ENCODE results near the gene LINGO1. TPM values are rescaled to one million over a fixed set of nuclear protein-coding genes. Genes with fewer than 3 reads are reported as not detected.

LINGO1 gene
- total RNA-seq, 1 donor from 2014 or later: 4.5 TPM

GRCh38 chr15:77610731-77611130 is 22.0 kb downstream of the LINGO1 start:
- H3K27ac Mint-ChIP-seq (ENCODE audit: unreplicated experiment): no peak overlapping the region
- H3K27me3 ChIP-seq (ENCODE audit: insufficient read depth, low read length): no peaks in the 10 kb centered on the region
- peaks cover 13% of the 10 kb centered on the region for H3K4me1 Mint-ChIP-seq (ENCODE audit: low read depth, unreplicated experiment)
- FAIRE-seq (no peak), DNase-seq (ENCODE audit: low read depth) (no peak)
- H3K4me3 ChIP-seq (ENCODE audit: insufficient read depth, low read depth, low read length): no peak overlapping the region
- peaks cover 23% of the 10 kb centered on the region for H3K27me3 Mint-ChIP-seq (ENCODE audit: low read depth, unreplicated experiment)
- H4K20me1 ChIP-seq (ENCODE audit: insufficient read depth, low read length): no peaks in the 10 kb centered on the region
- H3K36me3 Mint-ChIP-seq (ENCODE audit: low read depth, unreplicated experiment): peaks cover 5% of the 10 kb centered on the region
- H3K9me3 ChIP-seq (ENCODE audit: insufficient read depth, low read depth, low read length): no peaks in the 10 kb centered on the region
- peaks cover 7% of the 10 kb centered on the region for H3K4me1 ChIP-seq (ENCODE audit: insufficient read depth, low read length)
- no peaks in the 10 kb centered on the region for H3K36me3 ChIP-seq (ENCODE audit: insufficient read depth, low read length)
- H3K9me3 Mint-ChIP-seq (ENCODE audit: unreplicated experiment): no peaks in the 10 kb centered on the region
- no peak overlapping the region for H2AFZ ChIP-seq (ENCODE audit: low read depth, low read length)
- no peak for TF ChIP-seq EZH2 (IDR thresholded peaks at IDR 0.05; ENCODE audit: insufficient read depth, low read length)
- TF ChIP-seq CTCF (IDR thresholded peaks at IDR 0.05; ENCODE audit: insufficient read depth, low read depth, low read length): no peak
- no peak overlapping the region for H3K4me2 ChIP-seq (ENCODE audit: low read length)
- H3K27ac ChIP-seq (ENCODE audit: low read depth, low read length): no peak overlapping the region
- no peak overlapping the region for H3K4me3 Mint-ChIP-seq (ENCODE audit: unreplicated experiment)
- H3K9ac ChIP-seq (ENCODE audit: low read length): no peak overlapping the region
- H3K79me2 ChIP-seq (ENCODE audit: insufficient read depth, low read length): no peaks in the 10 kb centered on the region

GRCh38 chr15:77609558-77609957 is 23.2 kb downstream of the LINGO1 start:
- Histone ChIP-seq H3K27ac (ENCODE audit: low read depth, low read length) (no peak overlapping the region), H3K4me3 (ENCODE audit: insufficient read depth, low read depth, low read length) (no peak overlapping the region), H3K79me2 (ENCODE audit: insufficient read depth, low read length) (no peaks in the 10 kb centered on the region), H3K9ac (ENCODE audit: low read length) (no peak overlapping the region), H3K4me1 (ENCODE audit: insufficient read depth, low read length) (peaks cover 7% of the 10 kb centered on the region), H2AFZ (ENCODE audit: low read depth, low read length) (no peak overlapping the region), H3K9me3 (ENCODE audit: insufficient read depth, low read depth, low read length) (no peaks in the 10 kb centered on the region), H3K4me2 (ENCODE audit: low read length) (no peak overlapping the region), H3K27me3 (ENCODE audit: insufficient read depth, low read length) (no peaks in the 10 kb centered on the region), H3K36me3 (ENCODE audit: insufficient read depth, low read length) (no peaks in the 10 kb centered on the region), H4K20me1 (ENCODE audit: insufficient read depth, low read length) (no peaks in the 10 kb centered on the region)
- peaks cover 23% of the 10 kb centered on the region for H3K27me3 Mint-ChIP-seq (ENCODE audit: low read depth, unreplicated experiment)
- FAIRE-seq (no peak), DNase-seq (ENCODE audit: low read depth) (no peak)
- no peaks in the 10 kb centered on the region for H3K9me3 Mint-ChIP-seq (ENCODE audit: unreplicated experiment)
- peaks cover 2% of the 10 kb centered on the region for H3K36me3 Mint-ChIP-seq (ENCODE audit: low read depth, unreplicated experiment)
- TF ChIP-seq CTCF (IDR thresholded peaks at IDR 0.05; ENCODE audit: insufficient read depth, low read depth, low read length) (no peak), EZH2 (IDR thresholded peaks at IDR 0.05; ENCODE audit: insufficient read depth, low read length) (no peak)
- H3K4me1 Mint-ChIP-seq (ENCODE audit: low read depth, unreplicated experiment): peaks cover 13% of the 10 kb centered on the region
- H3K4me3 Mint-ChIP-seq (ENCODE audit: unreplicated experiment): no peak overlapping the region
- H3K27ac Mint-ChIP-seq (ENCODE audit: unreplicated experiment): no peak overlapping the region

- Mint-ChIP-seq H3K4me3 (ENCODE audit: unreplicated experiment) (no peak overlapping the region), H3K36me3 (ENCODE audit: low read depth, unreplicated experiment) (no peaks in the 10 kb centered on the region), H3K4me1 (ENCODE audit: low read depth, unreplicated experiment) (peaks cover 13% of the 10 kb centered on the region), H3K27me3 (ENCODE audit: low read depth, unreplicated experiment) (peaks cover 23% of the 10 kb centered on the region), H3K27ac (ENCODE audit: unreplicated experiment) (no peak overlapping the region), H3K9me3 (ENCODE audit: unreplicated experiment) (no peaks in the 10 kb centered on the region)
- Histone ChIP-seq H3K27ac (ENCODE audit: low read depth, low read length) (no peak overlapping the region), H3K79me2 (ENCODE audit: insufficient read depth, low read length) (no peaks in the 10 kb centered on the region), H3K4me3 (ENCODE audit: insufficient read depth, low read depth, low read length) (no peak overlapping the region), H3K9me3 (ENCODE audit: insufficient read depth, low read depth, low read length) (no peaks in the 10 kb centered on the region), H3K4me2 (ENCODE audit: low read length) (no peak overlapping the region), H2AFZ (ENCODE audit: low read depth, low read length) (no peak overlapping the region), H3K27me3 (ENCODE audit: insufficient read depth, low read length) (no peaks in the 10 kb centered on the region), H3K4me1 (ENCODE audit: insufficient read depth, low read length) (peaks cover 7% of the 10 kb centered on the region), H3K9ac (ENCODE audit: low read length) (no peak overlapping the region), H4K20me1 (ENCODE audit: insufficient read depth, low read length) (no peaks in the 10 kb centered on the region), H3K36me3 (ENCODE audit: insufficient read depth, low read length) (no peaks in the 10 kb centered on the region)
- FAIRE-seq: no peak
- DNase-seq (ENCODE audit: low read depth): no peak
- TF ChIP-seq CTCF (IDR thresholded peaks at IDR 0.05; ENCODE audit: insufficient read depth, low read depth, low read length): no peak
- no peak for TF ChIP-seq EZH2 (IDR thresholded peaks at IDR 0.05; ENCODE audit: insufficient read depth, low read length)
Measured at GRCh38 chr15:77608774-77609173, 23.9 kb downstream of the LINGO1 start.
